Natural killer cell (primary cell): ENCODE data around the gene DCN. TPM values are rescaled to one million over a fixed set of nuclear protein-coding genes. Genes with fewer than 3 reads are reported as not detected.

Source experiments
- ATAC-seq, 3 donors: fragments of 150-1000 bp in 2 of 3; fragments of 200-7000 bp in 1 of 3; cut with Tn5 transposase; 1 replicate in 1 of 3; 2 replicates in 2 of 3; pipeline ENCODE4 v1.10.0; 2021; ENCODE audit warnings: mild to moderate bottlenecking in 2 of 3, moderate library complexity in 2 of 3
- DNase-seq, 2 donors: peaks; one replicate each; pipeline versions ENCODE4 v3.0.0 to v3.0.0-alpha.2; 2013 to 2021; ENCODE audit warnings: mixed read lengths in 1 of 2
- H3K27ac ChIP-seq: one replicate; pipeline ENCODE4 v1.5.1; 2013; ENCODE audit warnings: mild to moderate bottlenecking, low read length
- H3K27me3 ChIP-seq: one replicate; pipeline ENCODE4 v1.6.1; 2013; ENCODE audit warnings: low read length; ENCODE audit not compliant: control insufficient read depth, insufficient read depth
- H3K36me3 ChIP-seq: one replicate; pipeline ENCODE4 v1.6.1; 2013; ENCODE audit warnings: low read length; ENCODE audit not compliant: control insufficient read depth, insufficient read depth
- H3K4me1 ChIP-seq: one replicate; pipeline ENCODE4 v1.6.1; 2013; ENCODE audit warnings: low read length; ENCODE audit not compliant: control insufficient read depth, insufficient read depth
- H3K4me3 ChIP-seq: one replicate; pipeline ENCODE4 v1.5.1; 2013; ENCODE audit warnings: low read length
- H3K9me3 ChIP-seq: one replicate; pipeline ENCODE4 v1.6.1; 2013; ENCODE audit warnings: low read length; ENCODE audit not compliant: control insufficient read depth, insufficient read depth
- H3K27ac Mint-ChIP-seq, 2 donors: one replicate each; pipeline ENCODE4 v1.8.0; 2022; ENCODE audit warnings: mild to moderate bottlenecking in 2 of 2, mixed read lengths in 2 of 2, moderate library complexity in 1 of 2
- H3K27me3 Mint-ChIP-seq, 2 donors: one replicate each; pipeline ENCODE4 v1.8.0; 2022; ENCODE audit warnings: low read depth in 2 of 2, mixed read lengths in 2 of 2
- H3K36me3 Mint-ChIP-seq: one replicate; pipeline ENCODE4 v1.8.0; 2022; ENCODE audit warnings: mixed read lengths
- H3K4me1 Mint-ChIP-seq, 2 donors: one replicate each; pipeline ENCODE4 v1.8.0; 2022; ENCODE audit warnings: mixed read lengths in 2 of 2
- H3K4me3 Mint-ChIP-seq: one replicate; pipeline ENCODE4 v1.8.0; 2022; ENCODE audit warnings: mild to moderate bottlenecking, moderate library complexity, mixed read lengths
- H3K9me3 Mint-ChIP-seq, 2 donors: one replicate each; pipeline ENCODE4 v1.8.0; 2022; ENCODE audit warnings: mixed read lengths in 2 of 2
- WGBS: methylation state at CpG from one replicate; pipeline ENCODE4 v1.1.7; 2013; ENCODE audit warnings: missing lambda C conversion rate; ENCODE audit not compliant: insufficient coverage; 5-methylcytosine and 5-hydroxymethylcytosine counted together
- intact Hi-C: fragments of 100-400 bp; cut with micrococcal nuclease; formaldehyde crosslinking; loops from one replicate; pipeline ENCODE4 v1.14.2; 2022
- total RNA-seq, 4 donors: library from RNA; stranded (reverse); fragments of 120-200 nt in 1 of 4; gene quantifications; one replicate each; pipeline versions ENCODE4 v1.2.3 to v1.2.4, GENCODE V29; 2013 to 2022
- TF ChIP-seq, protein P1 (sequence below): fragments of 200-600 bp; IDR thresholded peaks from one replicate; pipeline ENCODE4 v1.8.0; 2022; ENCODE audit warnings: antibody characterized with exemption

Gene DCN
- total RNA-seq, 3 donors from 2014 or later (not counting 1 experiment from before 2014, with no cell fraction given) = 0.90 TPM; not detected in 2

- Histone ChIP-seq H3K4me1 (no peaks in the 10 kb centered on the region), H3K9me3 (no peaks in the 10 kb centered on the region), H3K27ac (no peak overlapping the region), H3K36me3 (no peaks in the 10 kb centered on the region), H3K27me3 (no peaks in the 10 kb centered on the region), H3K4me3 (no peak overlapping the region)
- 81% methylated on average over 3 of the region's 3 CpGs for WGBS
- no peaks in the 10 kb centered on the region for H3K4me1 Mint-ChIP-seq
- ATAC-seq (no peak), DNase-seq (no peak)
- peaks cover 2 to 4% of the 10 kb centered on the region in 2 donors for H3K9me3 Mint-ChIP-seq
- H3K36me3 Mint-ChIP-seq = no peaks in the 10 kb centered on the region
- TF ChIP-seq, protein P1, sequence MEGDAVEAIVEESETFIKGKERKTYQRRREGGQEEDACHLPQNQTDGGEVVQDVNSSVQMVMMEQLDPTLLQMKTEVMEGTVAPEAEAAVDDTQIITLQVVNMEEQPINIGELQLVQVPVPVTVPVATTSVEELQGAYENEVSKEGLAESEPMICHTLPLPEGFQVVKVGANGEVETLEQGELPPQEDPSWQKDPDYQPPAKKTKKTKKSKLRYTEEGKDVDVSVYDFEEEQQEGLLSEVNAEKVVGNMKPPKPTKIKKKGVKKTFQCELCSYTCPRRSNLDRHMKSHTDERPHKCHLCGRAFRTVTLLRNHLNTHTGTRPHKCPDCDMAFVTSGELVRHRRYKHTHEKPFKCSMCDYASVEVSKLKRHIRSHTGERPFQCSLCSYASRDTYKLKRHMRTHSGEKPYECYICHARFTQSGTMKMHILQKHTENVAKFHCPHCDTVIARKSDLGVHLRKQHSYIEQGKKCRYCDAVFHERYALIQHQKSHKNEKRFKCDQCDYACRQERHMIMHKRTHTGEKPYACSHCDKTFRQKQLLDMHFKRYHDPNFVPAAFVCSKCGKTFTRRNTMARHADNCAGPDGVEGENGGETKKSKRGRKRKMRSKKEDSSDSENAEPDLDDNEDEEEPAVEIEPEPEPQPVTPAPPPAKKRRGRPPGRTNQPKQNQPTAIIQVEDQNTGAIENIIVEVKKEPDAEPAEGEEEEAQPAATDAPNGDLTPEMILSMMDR = no peak
- H3K27ac Mint-ChIP-seq = no peak overlapping the region
- intact Hi-C loops = no loop called here
- H3K27me3 Mint-ChIP-seq = no peaks in the 10 kb centered on the region
- no peak overlapping the region for H3K4me3 Mint-ChIP-seq
Measured at GRCh38 chr12:91142221-91142631, 40.4 kb downstream of the DCN start.

DNA sequence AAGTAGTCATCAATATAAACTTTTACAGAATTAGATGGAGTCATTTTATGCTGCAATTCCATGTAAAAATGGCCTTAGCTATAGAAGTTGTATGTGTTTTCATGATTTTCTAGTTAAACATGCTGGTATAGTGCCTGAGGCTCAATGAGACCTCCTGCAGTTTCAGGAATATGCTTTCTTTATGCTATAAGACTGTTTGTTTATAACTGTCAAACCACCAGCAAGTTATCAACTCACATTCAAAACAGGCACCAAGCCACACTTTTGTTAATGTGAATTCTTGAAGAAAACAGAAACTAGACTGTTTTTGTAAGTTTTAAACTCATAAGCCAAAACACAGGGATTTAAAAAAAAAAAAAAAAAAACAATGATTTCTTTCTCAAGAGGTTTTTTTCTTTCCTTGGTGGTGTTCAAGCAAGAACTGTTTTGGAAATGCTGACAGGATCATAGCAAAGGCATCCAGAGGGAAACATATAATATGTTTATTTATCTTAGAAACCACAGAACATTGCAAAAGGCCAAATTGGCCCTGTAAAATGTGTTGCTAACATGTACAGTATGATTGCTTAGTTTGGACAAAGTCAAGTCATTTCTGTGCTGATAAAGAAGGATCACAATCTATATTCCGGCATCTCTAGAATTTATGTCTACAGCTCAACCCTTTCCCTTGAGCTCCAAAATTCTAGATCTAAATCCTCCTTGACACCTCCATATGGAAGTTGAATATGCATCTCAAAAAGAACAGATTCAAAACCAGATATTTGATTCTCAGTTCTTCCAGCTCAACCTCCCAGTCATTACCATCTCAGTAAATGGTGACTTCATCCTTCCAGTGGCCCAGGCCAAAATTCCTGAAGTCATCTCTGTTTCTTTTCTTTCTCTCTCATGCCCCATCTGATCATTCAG lies 42.3 kb downstream of the DCN start:
- no peaks in the 10 kb centered on the region for H3K4me1 Mint-ChIP-seq
- TF ChIP-seq, protein P1 = no peak
- H3K36me3 ChIP-seq = no peaks in the 10 kb centered on the region

DNA sequence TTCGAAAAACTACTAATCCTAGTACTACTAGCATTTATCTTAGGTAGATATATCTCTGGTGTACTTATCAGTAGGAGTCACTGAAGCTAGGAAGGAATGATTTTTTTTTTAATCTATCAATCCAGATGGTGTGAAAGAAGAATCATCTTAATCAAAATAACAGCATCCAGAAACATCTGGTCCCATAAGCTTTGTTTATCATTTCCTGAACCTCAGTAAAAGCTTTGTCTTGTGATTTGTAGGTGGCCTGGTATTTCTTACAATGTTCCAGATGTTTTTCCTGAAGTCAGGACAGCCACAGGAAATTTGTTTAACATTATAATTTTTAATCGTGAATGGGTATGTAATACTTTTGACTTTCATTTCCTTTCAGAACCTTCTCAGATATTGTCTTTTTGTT lies 43.3 kb downstream of the DCN start:
- DNase-seq = no peak
- TF ChIP-seq, protein P1 = no peak
- Histone ChIP-seq H3K4me1 (no peaks in the 10 kb centered on the region), H3K9me3 (no peaks in the 10 kb centered on the region), H3K36me3 (no peaks in the 10 kb centered on the region), H3K4me3 (no peak overlapping the region), H3K27ac (no peak overlapping the region), H3K27me3 (no peaks in the 10 kb centered on the region)
- intact Hi-C loops = no loop called here
- no peaks in the 10 kb centered on the region for H3K36me3 Mint-ChIP-seq
- WGBS = no CpG with 5 or more reads among the region's 2 CpGs
- H3K9me3 Mint-ChIP-seq = peaks cover 0 to 2% of the 10 kb centered on the region in 2 donors
- H3K4me1 Mint-ChIP-seq = no peaks in the 10 kb centered on the region
- H3K4me3 Mint-ChIP-seq = no peak overlapping the region
- H3K27ac Mint-ChIP-seq = no peak overlapping the region
- no peaks in the 10 kb centered on the region for H3K27me3 Mint-ChIP-seq
- ATAC-seq = no peak

More for the DNA sequence above, 42.3 kb downstream of the DCN start:
- H3K4me3 ChIP-seq = no peak overlapping the region
- no peak overlapping the region for H3K4me3 Mint-ChIP-seq
- intact Hi-C loops = no loop called here
- ATAC-seq (no peak), DNase-seq (no peak)
- WGBS = 100% methylated on average over 1 of the region's 1 CpG
- no peaks in the 10 kb centered on the region for H3K4me1 ChIP-seq
- no peaks in the 10 kb centered on the region for H3K36me3 Mint-ChIP-seq
- H3K9me3 Mint-ChIP-seq = peaks cover 0 to 2% of the 10 kb centered on the region in 2 donors
- H3K9me3 ChIP-seq = no peaks in the 10 kb centered on the region
- H3K27ac ChIP-seq = no peak overlapping the region
- H3K27me3 Mint-ChIP-seq = no peaks in the 10 kb centered on the region
- no peak overlapping the region for H3K27ac Mint-ChIP-seq
- H3K27me3 ChIP-seq = no peaks in the 10 kb centered on the region
